Heart right ventricle (tissue), 16 donors: ENCODE data around the gene SLC17A8. TPM values are rescaled to one million over a fixed set of nuclear protein-coding genes. Genes with fewer than 3 reads are reported as not detected.
A peak's percentile ranks its signal among the peaks of the same experiment; 100 is the strongest.

Source experiments
- ATAC-seq, 8 donors: fragments of 200-7000 bp; cut with Tn5 transposase; one replicate each; pipeline ENCODE4 v1.9.1; 2020; ENCODE audit warnings: mild to moderate bottlenecking in 8 of 8, moderate library complexity in 8 of 8, moderate number of reproducible peaks in 1 of 8
- DNase-seq, 2 donors: peaks; one replicate each; pipeline ENCODE4 v3.0.0-alpha.2; 2020
- H3K27ac ChIP-seq, 10 donors: fragments of 200-600 bp; sonication (generic) in 2 of 10; one replicate each; pipeline versions ENCODE4 v1.5.0 to v1.8.0; 2020 to 2022; ENCODE audit warnings: mild to moderate bottlenecking in 3 of 10
- H3K27me3 ChIP-seq, 7 donors: fragments of 200-600 bp; one replicate each; pipeline ENCODE4 v1.8.0; 2021 to 2022; ENCODE audit warnings: mild to moderate bottlenecking in 2 of 7
- H3K36me3 ChIP-seq, 9 donors: fragments of 200-600 bp; sonication (generic) in 1 of 9; one replicate each; pipeline versions ENCODE4 v1.5.0 to v1.8.0; 2020 to 2022; ENCODE audit warnings: mild to moderate bottlenecking in 2 of 9
- H3K4me1 ChIP-seq, 9 donors: fragments of 200-600 bp; sonication (generic) in 1 of 9; one replicate each; pipeline versions ENCODE4 v1.5.0 to v1.8.0; 2020 to 2022; ENCODE audit warnings: mild to moderate bottlenecking in 4 of 9
- H3K4me3 ChIP-seq, 10 donors: fragments of 200-600 bp; sonication (generic) in 2 of 10; one replicate each; pipeline versions ENCODE4 v1.5.0 to v1.8.0; 2020 to 2022; ENCODE audit warnings: mild to moderate bottlenecking in 7 of 10, moderate library complexity in 2 of 10
- H3K9me3 ChIP-seq, 11 donors: fragments of 200-600 bp in 10 of 11; sonication (generic) in 2 of 11; one replicate each; pipeline versions ENCODE4 v1.5.0 to v1.8.0; 2013 to 2022; ENCODE audit warnings: mild to moderate bottlenecking in 2 of 11, control low read depth in 1 of 11, moderate library complexity in 1 of 11
- WGBS, 2 donors: extraction: QIAGEN DNeasy Blood & Tissue Kit; methylation state at CpG; one replicate each; pipeline ENCODE4 v1.1.7; 2013; ENCODE audit warnings: inconsistent platforms in 1 of 2; 5-methylcytosine and 5-hydroxymethylcytosine counted together
- intact Hi-C, 10 donors: fragments of 100-400 bp; cut with DNase I; formaldehyde crosslinking; loops; one replicate each; pipeline versions ENCODE4 v1.11.1 to v1.14.2; 2022
- polyA plus RNA-seq, 2 donors: library from polyadenylated mRNA; stranded (reverse); fragments of 200-250 nt; gene quantifications; one replicate each; pipeline ENCODE4 v1.2.3, GENCODE V29; 2013
- total RNA-seq, 10 donors: library from RNA; stranded (reverse); fragmentation: NEBNext Ultra II Directional in 3 of 10; extraction: Animal tissue kit (Norgen Biotek cat#: 25700) in 3 of 10; gene quantifications; one replicate each; pipeline versions ENCODE4 v1.2.1 to v1.2.4, GENCODE V29; 2021 to 2023
- TF ChIP-seq, protein P1 (sequence below), 9 donors: fragments of 200-600 bp; sonication (generic) in 2 of 9; IDR thresholded peaks; one replicate each; pipeline versions ENCODE4 v1.5.0 to v1.8.0; 2021 to 2022; ENCODE audit warnings: antibody characterized with exemption in 9 of 9, mild to moderate bottlenecking in 5 of 9, moderate library complexity in 1 of 9
- donor health status: Arrhythmogenic right ventricular cardiomyopathy.
- donor health status: ischemic (EF 13 %, LVEDD 7.1; RV severe dilation, severe dysfunction).
- donor health status: healthy with polysubstance abuse.
- donor health status: DM: no; HTN: yes; CAD: no.
- donor health status: DM: no; HTN: no; CAD: no.
- donor health status: ischemic (EF 25% LVEDD 6.9; RV normal size, moderate dysfunction).
- donor health status: ischemic (EF 25% LVEDD 5.7; RV mildly dilated, moderate dysfunction).
- donor health status: healthy.
- donor health status: DM: yes; HTN: yes; CAD: no.
- donor health status: Ischemic cardiomyopathy.
- donor health status: ischemic (EF 35%, LVEDD 5.7; RV mildly dilated, moderate dysfunction).
- donor health status: nonischemic (EF 11% LVEDD 7.7; RV severe dilation, severe dysfunction).
- donor health status: DM: yes; HTN: yes; CAD: no.
- donor health status: PGD.
- donor health status: ischemic (EF 29% LVEDD 5.4; RV normal size, mild dysfunction).
- donor health status: nonischemic (EF 23%, LVEDD 6.1; RV moderate dilation, normal function).

Gene SLC17A8
- total and polyA plus RNA-seq, 12 donors = 0.08 to 0.17 TPM; not detected in 10

DNA sequence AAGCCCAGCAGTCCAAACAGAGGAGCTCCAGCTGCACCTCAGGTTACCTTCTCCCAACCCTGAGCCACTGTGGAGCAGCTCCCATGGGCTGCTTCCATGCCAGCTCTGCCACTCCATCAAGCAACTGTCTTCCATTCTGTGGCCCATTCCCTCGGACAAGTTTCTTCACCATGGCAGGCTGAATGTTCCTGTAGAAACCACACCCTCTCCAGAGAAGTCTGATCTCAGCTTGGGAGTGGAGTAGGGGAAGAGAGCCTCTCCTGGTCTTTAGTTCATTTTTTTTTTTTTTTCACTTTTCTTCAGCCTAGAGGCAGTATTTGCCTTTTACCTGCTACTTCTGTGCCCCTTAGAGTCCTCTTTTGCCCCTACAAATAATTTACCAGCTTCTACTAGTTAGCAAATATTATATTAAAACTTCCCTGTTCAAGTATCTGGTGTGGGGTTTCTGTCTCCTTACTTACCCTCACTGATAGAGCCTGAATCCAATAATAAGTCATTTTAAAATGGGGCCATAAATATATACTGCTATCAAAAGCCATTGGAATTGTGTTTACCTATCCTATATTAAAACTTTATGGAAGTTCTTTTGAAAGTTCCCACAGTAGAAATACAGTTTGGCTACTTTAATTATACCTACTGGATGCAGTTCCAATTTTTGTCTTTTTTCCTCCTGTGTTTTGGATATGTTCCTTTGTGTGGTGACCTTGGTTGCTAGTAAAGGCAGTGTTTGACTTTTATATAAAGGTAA, 11.7 kb upstream of the SLC17A8 start:
- ATAC-seq (no peak), DNase-seq (no peak)
- H3K9me3 ChIP-seq = peaks cover 0 to 7% (median 0%) of the 10 kb centered on the region in 11 donors
- H3K27ac ChIP-seq = no peak overlapping the region
- TF ChIP-seq, protein P1, sequence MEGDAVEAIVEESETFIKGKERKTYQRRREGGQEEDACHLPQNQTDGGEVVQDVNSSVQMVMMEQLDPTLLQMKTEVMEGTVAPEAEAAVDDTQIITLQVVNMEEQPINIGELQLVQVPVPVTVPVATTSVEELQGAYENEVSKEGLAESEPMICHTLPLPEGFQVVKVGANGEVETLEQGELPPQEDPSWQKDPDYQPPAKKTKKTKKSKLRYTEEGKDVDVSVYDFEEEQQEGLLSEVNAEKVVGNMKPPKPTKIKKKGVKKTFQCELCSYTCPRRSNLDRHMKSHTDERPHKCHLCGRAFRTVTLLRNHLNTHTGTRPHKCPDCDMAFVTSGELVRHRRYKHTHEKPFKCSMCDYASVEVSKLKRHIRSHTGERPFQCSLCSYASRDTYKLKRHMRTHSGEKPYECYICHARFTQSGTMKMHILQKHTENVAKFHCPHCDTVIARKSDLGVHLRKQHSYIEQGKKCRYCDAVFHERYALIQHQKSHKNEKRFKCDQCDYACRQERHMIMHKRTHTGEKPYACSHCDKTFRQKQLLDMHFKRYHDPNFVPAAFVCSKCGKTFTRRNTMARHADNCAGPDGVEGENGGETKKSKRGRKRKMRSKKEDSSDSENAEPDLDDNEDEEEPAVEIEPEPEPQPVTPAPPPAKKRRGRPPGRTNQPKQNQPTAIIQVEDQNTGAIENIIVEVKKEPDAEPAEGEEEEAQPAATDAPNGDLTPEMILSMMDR (IDR thresholded peaks at IDR 0.05) = no peak
- no peaks in the 10 kb centered on the region for H3K27me3 ChIP-seq
- intact Hi-C loops = loop anchor here in 8 of 10 donors (5.0 to 10.0 kb wide), 8 partner anchors 57 to 397 kb away; no protein-coding TSS in a partner anchor
- H3K36me3 ChIP-seq = peaks cover 0 to 25% (median under 1%) of the 10 kb centered on the region in 9 donors
- 59 to 61% methylated on average over 1 of the region's 1 CpG for WGBS, 2 donors
- H3K4me1 ChIP-seq = no peaks in the 10 kb centered on the region
- no peak overlapping the region for H3K4me3 ChIP-seq

DNA sequence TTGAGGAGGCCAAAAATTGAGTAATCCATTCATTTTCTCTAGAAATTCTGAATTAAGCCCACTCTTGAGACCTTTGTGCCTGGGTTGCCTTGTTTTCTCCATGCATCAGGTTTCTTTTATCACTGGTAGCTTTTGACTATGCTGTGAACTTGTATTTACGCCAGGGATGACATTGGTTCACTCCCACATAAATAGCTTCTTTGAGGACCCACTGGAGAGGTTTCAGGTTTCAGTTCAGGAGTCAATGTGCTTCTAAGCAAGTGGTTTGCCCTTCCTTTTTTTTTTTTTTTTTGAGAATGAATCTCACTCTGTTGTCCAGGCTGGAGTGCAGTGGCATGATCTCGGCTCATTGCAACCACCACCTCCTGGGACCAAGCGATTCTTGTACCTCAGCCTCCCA, 10.2 kb upstream of the SLC17A8 start:
- DNase-seq (no peak), ATAC-seq (no peak)
- Histone ChIP-seq H3K4me1 (no peaks in the 10 kb centered on the region), H3K36me3 (peaks cover 0 to 11% (median 0%) of the 10 kb centered on the region in 9 donors), H3K9me3 (peaks cover 0 to 7% (median 0%) of the 10 kb centered on the region in 11 donors), H3K27ac (no peak overlapping the region), H3K27me3 (no peaks in the 10 kb centered on the region), H3K4me3 (no peak overlapping the region)
- TF ChIP-seq, protein P1 (IDR thresholded peaks at IDR 0.05) = no peak
- intact Hi-C loops = loop anchor here in 8 of 10 donors (5.0 to 10.0 kb wide), 8 partner anchors 56 to 396 kb away; no protein-coding TSS in a partner anchor
- WGBS, 2 donors = 73 to 82% methylated on average over 3 of the region's 3 CpGs

DNA sequence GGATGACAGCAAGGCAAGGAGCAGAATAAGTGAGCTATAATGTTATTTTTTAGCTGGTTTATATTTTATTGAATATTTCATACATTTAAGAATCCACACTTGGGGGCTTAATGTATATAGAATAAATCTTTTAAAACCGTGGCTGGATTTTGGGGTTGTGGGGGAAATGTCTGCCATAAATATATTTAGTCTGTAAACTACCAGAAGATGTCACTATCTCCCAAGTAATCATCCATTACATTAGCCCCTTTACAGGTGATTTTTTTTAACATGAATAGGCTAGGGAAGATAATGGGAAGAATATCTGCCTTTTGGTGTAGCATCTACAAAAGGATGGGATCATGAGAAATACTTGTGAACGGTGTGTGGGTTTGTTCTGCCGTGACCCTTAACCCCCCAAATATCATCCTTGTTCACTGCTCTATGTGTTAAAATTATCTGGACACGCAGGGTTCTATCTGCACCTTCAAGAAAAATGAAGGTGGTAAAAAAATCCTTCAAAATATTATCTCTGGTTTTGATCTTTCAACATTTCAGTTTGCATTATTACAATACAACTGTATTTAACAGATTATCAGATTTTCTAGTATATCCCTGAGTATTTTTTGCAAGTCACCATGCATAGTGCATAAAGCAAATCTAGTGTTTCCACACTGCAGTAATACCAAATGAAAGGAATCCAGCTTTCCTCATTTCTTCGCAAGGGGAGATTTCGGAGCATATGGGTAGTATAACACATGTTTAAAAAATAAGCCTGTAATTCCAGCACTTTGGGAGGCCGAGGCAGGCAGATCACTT, 8.0 kb upstream of the SLC17A8 start:
- H3K27ac ChIP-seq = no peak overlapping the region
- H3K27me3 ChIP-seq = peaks cover 0 to 4% (median 0%) of the 10 kb centered on the region in 7 donors
- no peaks in the 10 kb centered on the region for H3K36me3 ChIP-seq
- TF ChIP-seq, protein P1 (IDR thresholded peaks at IDR 0.05) = peak in 7 of 9 donors; percentile 21 to 63 (median 50)
- DNase-seq (no peak), ATAC-seq (peak in 2 of 8 donors; percentile 42 to 50)
- H3K4me1 ChIP-seq = no peaks in the 10 kb centered on the region
- no peaks in the 10 kb centered on the region for H3K9me3 ChIP-seq
- 76 to 77% methylated on average over 7 of the region's 7 CpGs for WGBS, 2 donors
- H3K4me3 ChIP-seq = no peak overlapping the region
- intact Hi-C loops = loop anchor here in 8 of 10 donors (1.0 to 10.0 kb wide), 10 partner anchors 53 to 393 kb away; no protein-coding TSS in a partner anchor

DNA sequence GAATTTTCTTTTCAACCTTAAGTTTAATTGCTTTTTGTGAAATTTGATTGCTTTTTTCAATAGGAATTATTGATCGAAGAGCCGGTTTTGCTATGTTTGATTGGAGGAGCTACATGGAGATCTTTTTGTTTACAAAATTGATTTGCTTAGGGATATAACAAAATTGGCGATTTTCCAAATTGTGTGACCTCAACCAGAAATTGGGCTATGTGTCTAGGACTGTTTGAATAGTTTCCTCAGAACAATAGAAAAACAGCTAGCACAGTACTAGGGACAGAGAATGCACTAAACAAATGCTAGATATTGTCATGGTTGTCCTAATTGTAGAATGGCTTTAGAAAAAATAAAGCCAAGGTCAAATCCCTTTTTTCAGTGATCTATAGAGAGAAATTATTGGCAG, 2.4 kb downstream of the SLC17A8 start:
- Histone ChIP-seq H3K27ac (peak overlapping the region in 3 of 10 donors; percentile 36 to 58 (median 45)), H3K4me1 (peaks cover 0 to 27% (median 7%) of the 10 kb centered on the region in 9 donors), H3K4me3 (no peak overlapping the region), H3K36me3 (no peaks in the 10 kb centered on the region), H3K9me3 (no peaks in the 10 kb centered on the region), H3K27me3 (peaks cover 0 to 19% (median 11%) of the 10 kb centered on the region in 7 donors)
- intact Hi-C loops = loop anchor here in 2 of 10 donors (10.0 kb wide), 2 partner anchors 196 to 376 kb away; no protein-coding TSS in a partner anchor
- TF ChIP-seq, protein P1 (IDR thresholded peaks at IDR 0.05) = no peak
- WGBS, 2 donors = 70 to 71% methylated on average over 3 of the region's 3 CpGs
- DNase-seq (no peak), ATAC-seq (peak in 1 of 8 donors; percentile 70)
